Midbrain (tissue), 1 donor: Measurements from ENCODE around the gene MAP9.
"Not testable (repeated sequence)": the region's sequence is repeated elsewhere in the genome, so short reads cannot be mapped to it uniquely, and the experiment has no call there.

Experiments
- DNase-seq: peaks from one replicate; lab custom pipeline; 2025; lab: John Stamatoyannopoulos, UW

The MAP9 gene

DNA sequence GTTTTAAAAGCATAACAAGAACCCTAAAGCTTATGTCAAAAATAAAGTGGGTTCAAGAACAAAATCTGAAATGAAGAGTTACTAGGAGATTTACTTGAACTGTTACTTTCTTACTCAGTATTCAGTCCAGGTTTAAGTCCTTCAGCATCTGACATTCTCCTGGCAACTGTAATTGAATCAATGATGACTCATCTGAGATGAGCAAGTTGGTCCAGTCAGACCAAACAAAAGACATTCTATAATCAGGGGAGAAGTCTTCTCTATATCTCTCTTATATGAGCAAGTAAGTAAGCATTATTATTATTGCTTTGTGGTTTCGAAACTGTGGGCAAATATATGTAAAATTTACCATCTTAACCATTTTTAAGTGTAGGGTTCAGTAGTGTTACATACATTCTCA, 34.6 kb downstream of the MAP9 start:
- DNase-seq: no peak

DNA sequence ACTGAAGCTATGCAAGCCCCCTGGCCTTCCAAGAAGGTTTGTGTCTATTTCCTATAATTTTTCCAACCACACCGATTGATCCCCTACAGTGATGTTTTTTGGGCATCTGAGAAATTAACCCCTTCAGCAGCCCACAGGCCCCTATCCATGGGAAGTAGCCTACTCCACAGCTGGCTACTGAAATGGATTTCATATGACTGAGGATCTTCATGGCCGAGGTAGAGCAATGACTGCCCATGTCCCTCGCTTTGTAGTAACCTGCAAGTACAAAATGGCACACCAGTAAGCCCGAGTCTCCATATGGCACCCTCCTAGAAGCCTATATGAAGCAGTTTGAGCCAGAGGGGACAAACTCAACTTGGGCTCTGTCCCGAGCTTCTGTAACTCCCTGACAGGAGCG, 36.8 kb downstream of the MAP9 start:
- DNase-seq: no peak

DNA sequence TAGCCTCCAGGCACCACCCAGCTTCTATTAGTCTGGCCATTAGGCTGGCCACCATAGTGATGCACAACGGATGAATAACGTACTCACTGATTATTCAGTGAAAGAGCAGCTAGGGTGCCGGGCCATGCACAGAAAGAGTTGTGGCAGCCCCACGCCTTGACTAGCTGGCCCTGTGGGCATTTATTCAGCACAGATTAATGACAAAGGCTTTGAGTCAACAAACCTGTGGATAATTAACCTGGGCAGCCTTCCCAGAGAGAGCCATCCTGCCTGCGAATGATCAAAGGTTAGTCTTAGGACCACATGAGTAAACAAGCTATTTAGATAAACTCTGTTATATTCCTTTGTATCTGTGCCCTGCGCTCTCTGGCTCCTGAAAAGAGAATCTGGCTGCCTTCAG, 37.2 kb downstream of the MAP9 start:
- no peak for DNase-seq

DNA sequence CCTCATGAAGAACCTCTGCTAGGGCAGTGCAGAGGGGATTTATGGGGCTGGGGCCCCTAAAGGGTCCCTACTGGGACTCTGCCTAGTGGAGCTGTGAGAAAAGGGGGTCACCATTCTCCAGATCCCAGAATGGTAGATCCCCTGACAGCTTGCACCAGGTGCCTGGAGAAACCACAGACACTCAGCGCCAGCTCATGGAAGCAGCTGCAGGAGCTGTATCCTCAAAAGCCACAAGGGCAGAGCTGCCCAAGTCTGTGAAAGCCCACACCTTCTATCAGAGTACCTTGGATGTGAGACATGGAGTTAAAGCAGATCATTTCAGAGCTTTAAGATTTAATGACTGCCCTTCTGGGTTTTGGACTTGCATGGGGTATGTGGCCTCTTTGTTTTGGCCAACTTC, 38.6 kb downstream of the MAP9 start:
- DNase-seq: no peak

DNA sequence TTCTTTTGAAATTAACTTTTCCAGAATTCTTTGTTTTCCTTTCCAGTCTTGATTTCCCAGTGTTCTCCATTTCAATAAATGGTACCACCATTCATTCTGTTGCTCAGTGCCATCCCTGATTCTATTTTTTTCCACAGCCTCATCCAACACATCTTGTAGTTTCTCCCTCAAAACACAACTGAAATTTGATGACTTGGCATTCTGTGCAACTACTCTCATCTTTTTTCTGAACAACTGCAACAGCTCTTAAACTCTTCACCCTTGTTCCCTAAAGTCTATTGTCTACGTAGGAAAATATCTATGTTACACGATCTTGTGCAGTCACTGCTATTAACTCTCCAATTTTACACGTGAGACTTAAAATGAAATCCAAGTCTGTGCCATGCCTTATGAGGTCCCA, 40.5 kb downstream of the MAP9 start:
- DNase-seq: no peak

DNA sequence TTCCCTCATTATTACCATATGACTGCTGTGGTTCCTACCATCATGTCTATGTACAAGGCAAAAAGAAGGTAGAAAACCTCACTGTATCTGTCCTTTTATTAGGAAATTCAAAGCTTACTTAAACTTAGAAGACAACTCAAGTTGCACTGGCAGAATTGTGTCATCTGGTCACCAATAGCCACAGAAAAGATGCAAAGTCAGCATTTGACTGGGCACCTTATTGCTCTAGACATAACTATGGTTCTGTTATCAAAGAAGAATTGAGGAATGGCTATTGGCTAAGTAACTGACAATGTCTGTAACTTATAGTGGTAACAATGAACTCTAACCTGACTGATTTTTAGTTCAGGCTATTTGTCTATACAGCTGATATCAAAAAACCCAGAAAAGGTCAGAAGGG, 45.3 kb downstream of the MAP9 start:
- no peak for DNase-seq

DNA sequence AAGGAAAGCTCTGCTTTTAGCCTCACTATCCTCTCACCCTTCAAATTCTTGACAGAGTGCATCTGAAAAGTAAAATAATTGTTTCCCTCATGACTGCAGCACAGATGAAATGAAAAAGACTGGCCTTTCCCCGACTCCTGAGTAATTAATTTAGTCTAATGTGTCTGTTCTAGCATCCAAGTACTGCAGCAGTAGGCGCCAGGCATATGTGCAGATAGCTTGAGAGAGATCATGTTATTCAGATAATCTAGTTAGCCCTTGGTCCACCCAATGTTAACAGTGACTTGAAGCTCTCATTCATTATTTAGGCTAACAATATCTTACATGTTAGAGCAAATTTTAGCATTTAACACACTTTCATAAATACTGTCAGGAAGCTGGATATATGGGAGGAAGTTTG, 54.0 kb downstream of the MAP9 start:
- no peak for DNase-seq

- DNase-seq: no peak
Measured at GRCh38 chr4:155321006-155321405, 55.8 kb downstream of the MAP9 start.

DNA sequence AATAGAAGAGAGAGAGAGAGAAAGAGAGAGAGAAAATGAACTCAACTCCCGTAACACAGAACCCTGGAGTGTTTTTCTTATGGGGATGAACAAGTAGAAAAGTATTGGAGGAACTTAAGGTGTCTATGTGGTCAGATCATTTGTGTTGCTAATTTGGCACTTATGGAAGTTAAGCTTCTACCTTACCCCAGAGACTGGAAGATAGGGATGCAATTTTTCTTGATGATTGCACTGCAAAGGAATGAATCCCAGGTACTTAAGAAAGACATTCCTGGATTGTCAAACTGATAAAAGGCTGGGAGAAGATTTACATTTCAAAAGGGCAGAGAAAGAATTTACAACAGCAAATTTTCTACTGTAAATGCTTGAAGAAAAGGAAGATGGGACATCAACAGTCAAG, 57.2 kb downstream of the MAP9 start:
- DNase-seq: no peak

- DNase-seq: not testable (repeated sequence)
Measured at GRCh38 chr4:155312027-155312426, 64.7 kb downstream of the MAP9 start.

- DNase-seq: no peak
Measured at GRCh38 chr4:155307731-155308277, 69.0 kb downstream of the MAP9 start.

DNA sequence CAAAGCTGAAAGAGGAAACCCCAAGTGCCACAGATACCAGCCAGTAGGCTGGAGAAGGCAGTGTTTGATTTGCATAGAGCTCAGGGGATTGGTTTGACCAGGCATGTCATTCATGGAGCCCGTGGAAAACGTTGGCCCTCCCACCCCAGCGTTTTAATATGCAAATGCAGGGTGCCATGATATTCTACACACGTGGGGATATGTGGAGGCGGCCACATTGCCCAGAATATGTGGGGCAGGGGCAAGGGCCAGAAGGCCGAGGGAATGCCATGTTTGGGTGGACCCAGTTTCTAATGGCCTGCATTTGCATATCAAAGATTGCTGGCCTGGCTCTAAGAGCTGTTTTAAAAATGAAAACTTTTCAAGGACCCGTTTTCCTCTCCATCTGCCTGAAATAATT, 71.1 kb downstream of the MAP9 start:
- DNase-seq: no peak

DNA sequence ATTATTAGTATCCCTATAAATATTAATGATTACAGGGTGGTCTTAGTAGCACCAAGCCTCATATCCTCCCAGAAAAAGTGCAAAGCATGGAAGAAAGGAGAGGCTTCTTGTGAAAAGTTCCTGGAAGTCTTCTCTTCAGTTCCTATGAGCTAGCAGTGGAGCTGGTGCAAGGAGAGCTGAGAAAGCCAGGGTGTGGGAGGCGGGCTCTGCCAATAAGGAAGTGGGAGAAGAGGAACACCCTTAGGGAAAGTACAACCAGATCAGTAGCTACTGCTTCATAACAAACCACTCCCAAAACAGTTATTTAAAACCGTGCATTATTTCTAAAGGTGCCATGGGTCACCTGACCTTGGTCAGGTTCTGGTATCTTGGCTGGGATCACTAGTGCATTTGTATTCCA, 72.4 kb downstream of the MAP9 start:
- DNase-seq: no peak

- DNase-seq: no peak
Measured at GRCh38 chr4:155299103-155299502, 77.7 kb downstream of the MAP9 start.
